Endothelial cell of umbilical vein (primary cell): ENCODE results near the gene RGS17. TPM values are rescaled to one million over a fixed set of nuclear protein-coding genes. Genes with fewer than 3 reads are reported as not detected.
"Not testable (repeated sequence)": the region's sequence is repeated elsewhere in the genome, so short reads cannot be mapped to it uniquely, and the experiment has no call there.

Experiments used
- BruUV-seq: library from RNA; stranded (reverse); fragments of 400-500 nt; replicated peaks from 2 replicates; lab custom pipeline; 2021; lab: Mats Ljungman, UMichigan
- CTCF ChIA-PET: fragments of 300-600, 350-600 bp; sonication (Branson Sonifier 250); formaldehyde crosslinking; loops from one replicate; lab custom pipeline; 2021; ENCODE audit warnings: antibody characterized with exemption, inconsistent platforms; lab: Charles Lee
- POLR2A ChIA-PET: fragments of 300-600, 350-600 bp; sonication (Branson Sonifier 250); formaldehyde crosslinking; loops from one replicate; lab custom pipeline; 2021; ENCODE audit warnings: antibody characterized with exemption, inconsistent platforms; lab: Charles Lee
- DNase-seq: peaks from one replicate; pipeline ENCODE4 v3.0.0-alpha.2; 2011; ENCODE audit warnings: low read depth, low spot score
- FAIRE-seq: peaks from 2 replicates; lab custom pipeline; 2011; peaks lifted over from hg19 to GRCh38; lab: Jason Lieb, UNC
- H2AFZ ChIP-seq: 2 replicates; pipeline ENCODE4 v1.6.0; 2012; ENCODE audit warnings: low read depth, low read length, control low read depth, inconsistent platforms
- H3K27ac ChIP-seq: 2 replicates; pipeline ENCODE4 v1.5.1; 2011; ENCODE audit warnings: low read depth, mild to moderate bottlenecking, control low read depth, low read length, moderate library complexity; ENCODE audit not compliant: insufficient read depth
- H3K27me3 ChIP-seq, 2 experiments: 2 replicates each; pipeline versions ENCODE4 v1.6.0 to v1.6.1; 2011; ENCODE audit warnings: low read length in 2 of 2, mixed read lengths in 1 of 2; ENCODE audit not compliant: control insufficient read depth in 2 of 2, insufficient read depth in 2 of 2
- H3K36me3 ChIP-seq, 2 experiments: 2 replicates in 1 of 2; 3 replicates in 1 of 2; pipeline ENCODE4 v1.5.1; 2011; ENCODE audit warnings: low read length in 2 of 2, mild to moderate bottlenecking in 1 of 2, moderate library complexity in 1 of 2; ENCODE audit not compliant: control insufficient read depth in 2 of 2, insufficient read depth in 2 of 2; ENCODE audit errors: extremely low read depth in 1 of 2
- H3K4me1 ChIP-seq: 3 replicates; pipeline ENCODE4 v1.5.1; 2011; ENCODE audit warnings: mild to moderate bottlenecking, low read length; ENCODE audit not compliant: control insufficient read depth, insufficient read depth; ENCODE audit errors: extremely low read depth
- H3K4me2 ChIP-seq: 2 replicates; pipeline ENCODE4 v1.6.1; 2011; ENCODE audit warnings: low read length, control low read depth, mixed read lengths; ENCODE audit not compliant: insufficient read depth
- H3K4me3 ChIP-seq, 3 experiments: fragments of 200-600 bp in 1 of 3; sonication (generic), shearing (Covaris generic) in 1 of 3; replicated peaks in 1 of 3; 2 replicates each; pipeline ENCODE4 v1.5.1; 2011 to 2016; ENCODE audit warnings: control low read depth in 3 of 3, low read length in 3 of 3, mild to moderate bottlenecking in 2 of 3, inconsistent platforms in 1 of 3, low read depth in 1 of 3, moderate library complexity in 1 of 3; ENCODE audit not compliant: insufficient read depth in 1 of 3
- H3K79me2 ChIP-seq: 2 replicates; pipeline ENCODE4 v1.6.0; 2012; ENCODE audit warnings: low read length, inconsistent platforms; ENCODE audit not compliant: control insufficient read depth, insufficient read depth
- H3K9ac ChIP-seq: replicated peaks from 2 replicates; pipeline ENCODE3; 2011; ENCODE audit warnings: low read length, control low read depth; ENCODE audit not compliant: insufficient read depth; ENCODE audit errors: extremely low read depth
- H3K9me1 ChIP-seq: replicated peaks from 3 replicates; pipeline ENCODE4 v1.6.0; 2011; ENCODE audit warnings: mild to moderate bottlenecking, low read length; ENCODE audit not compliant: control insufficient read depth, insufficient read depth; ENCODE audit errors: extremely low read depth
- H3K9me3 ChIP-seq: replicated peaks from 2 replicates; pipeline ENCODE4 v1.5.1; 2012; ENCODE audit warnings: low read length, inconsistent platforms; ENCODE audit not compliant: control insufficient read depth, insufficient read depth
- H4K20me1 ChIP-seq: replicated peaks from 2 replicates; pipeline ENCODE3; 2011; ENCODE audit warnings: mild to moderate bottlenecking, low read length; ENCODE audit not compliant: control insufficient read depth, insufficient read depth; ENCODE audit errors: extremely low read depth
- CTCF ChIP-seq, 2 donors: IDR thresholded peaks; 1 replicate in 1 of 2; 2 replicates in 1 of 2; pipeline ENCODE4 v1.5.1; 2011; ENCODE audit warnings: low read length in 2 of 2, mild to moderate bottlenecking in 2 of 2, moderate library complexity in 2 of 2, control low read depth in 1 of 2, inconsistent platforms in 1 of 2, low read depth in 1 of 2; ENCODE audit not compliant: insufficient read depth in 1 of 2; ENCODE audit errors: extremely low read depth in 1 of 2
- EZH2 ChIP-seq: IDR thresholded peaks from 2 replicates; pipeline ENCODE4 v1.6.1; 2012; ENCODE audit warnings: borderline replicate concordance, low read depth, mild to moderate bottlenecking, moderate library complexity, low read length, inconsistent platforms; ENCODE audit not compliant: severe bottlenecking
- FOS ChIP-seq: IDR thresholded peaks from 2 replicates; pipeline ENCODE4 v1.6.1; 2011; ENCODE audit warnings: mild to moderate bottlenecking, low read length, moderate library complexity, borderline replicate concordance; ENCODE audit not compliant: insufficient read depth
- GATA2 ChIP-seq: IDR thresholded peaks from 2 replicates; pipeline ENCODE4 v1.7.0; 2011; ENCODE audit warnings: low read depth, mild to moderate bottlenecking, moderate library complexity, mixed read lengths, low read length; ENCODE audit not compliant: insufficient read length, insufficient read depth
- JUN ChIP-seq: IDR thresholded peaks from 2 replicates; pipeline ENCODE4 v1.6.1; 2011; ENCODE audit warnings: borderline replicate concordance, low read depth; ENCODE audit not compliant: insufficient read length, insufficient read depth
- MAX ChIP-seq: IDR thresholded peaks from 2 replicates; pipeline ENCODE4 v1.6.1; 2011; ENCODE audit not compliant: insufficient read depth, insufficient read length
- MYC ChIP-seq: IDR thresholded peaks from one replicate; pipeline ENCODE4 v1.6.1; 2011; ENCODE audit warnings: mild to moderate bottlenecking, low read depth, low read length
- POLR2A ChIP-seq: IDR thresholded peaks from 2 replicates; pipeline ENCODE4 v1.6.1; 2012; ENCODE audit warnings: low read depth, mild to moderate bottlenecking, control low read depth, low read length
- POLR2AphosphoS5 ChIP-seq: IDR thresholded peaks from 2 replicates; pipeline ENCODE4 v1.6.1; 2012; ENCODE audit warnings: low read depth, mild to moderate bottlenecking, control low read depth, low read length, moderate library complexity; ENCODE audit not compliant: insufficient read depth
- dilution Hi-C: fragments of 300-500 bp; cut with MboI; formaldehyde crosslinking; loops from one replicate; pipeline ENCODE4 v1.15.0; 2019; ENCODE audit warnings: low sequenced_read_pairs; ENCODE audit not compliant: extremely low pct_ligation_motif_present
- intact Hi-C: fragments of 100-400 bp; cut with micrococcal nuclease; formaldehyde crosslinking; loops from one replicate; pipeline ENCODE4 v1.10.0; 2022
- polyA plus RNA-seq, 4 experiments: library from polyadenylated mRNA; depleted of rRNA in 3 of 4; stranded (reverse) in 3 of 4; unstranded in 1 of 4; fragments of >200 nt; gene quantifications; 2 replicates each; pipeline versions ENCODE4 v1.2.1 to v1.2.3, GENCODE V29; 2011 to 2012; ENCODE audit warnings: missing spikeins in 1 of 4
- total RNA-seq: library from RNA; stranded (reverse); gene quantifications from 2 replicates; pipeline ENCODE4 v1.2.3, GENCODE V29; 2021

RGS17 gene
- total and polyA plus RNA-seq, 2 donors (not counting 3 experiments of a cell fraction or from before 2014, with no cell fraction given): 0.40 to 1.1 TPM

- Histone ChIP-seq H3K79me2 (peaks cover 28% of the 10 kb centered on the region), H3K27ac (no peak overlapping the region), H4K20me1 (no peaks in the 10 kb centered on the region), H3K4me3 (no peak overlapping the region), H3K9me1 (no peaks in the 10 kb centered on the region), H3K27me3 (no peaks in the 10 kb centered on the region), H3K4me1 (no peaks in the 10 kb centered on the region), H3K36me3 (peaks cover 4 to 32% of the 10 kb centered on the region in 2 experiments), H3K4me2 (no peak overlapping the region), H3K9ac (no peak overlapping the region), H2AFZ (no peak overlapping the region), H3K9me3 (no peaks in the 10 kb centered on the region)
- DNase-seq (no peak), FAIRE-seq (no peak)
- BruUV-seq: no TSS peak
- ChIA-PET CTCF (interaction anchor here (1.0 to 1.1 kb wide), 2 partner anchors 15 to 22 kb away, joined by 4 to 5 read pairs; no protein-coding TSS in a partner anchor), POLR2A (no interaction called here)
- TF ChIP-seq MAX (no peak), JUN (no peak), GATA2 (no peak), CTCF (IDR thresholded peaks at IDR 0.05; ENCODE audit: extremely low read depth in 1 of 2, insufficient read depth in 1 of 2, low read depth in 1 of 2, low read length in 2 of 2) (no peak), FOS (no peak), POLR2AphosphoS5 (no peak), EZH2 (no peak), MYC (no peak), POLR2A (no peak)
- intact Hi-C loops: no loop called here
- dilution Hi-C loops: no loop called here
Measured at GRCh38 chr6:152969688-152970418, 161.2 kb downstream of the RGS17 start.

GRCh38 chr6:152966168-152966894, 164.8 kb downstream of the RGS17 start:
- H3K4me2 ChIP-seq, intact Hi-C loops, dilution Hi-C loops, FAIRE-seq, H3K27ac ChIP-seq, H4K20me1 ChIP-seq, H3K27me3 ChIP-seq, H3K9me3 ChIP-seq, H3K4me3 ChIP-seq, POLR2A ChIA-PET, H3K9ac ChIP-seq, H3K9me1 ChIP-seq, DNase-seq, H2AFZ ChIP-seq, H3K4me1 ChIP-seq, H3K79me2 ChIP-seq, BruUV-seq: not testable (repeated sequence)
- peaks cover 4 to 13% of the 10 kb centered on the region in 2 experiments for H3K36me3 ChIP-seq
- CTCF ChIA-PET: interaction anchor here (1.0 to 3.2 kb wide), 2 partner anchors 12 kb away, joined by 4 to 11 read pairs; no protein-coding TSS in a partner anchor
